ENCODE results near the gene USP26.

GRCh38 chrX:133072566-133072965 is 24.3 kb downstream of the USP26 start:
- TF ChIP-seq, protein P1, sequence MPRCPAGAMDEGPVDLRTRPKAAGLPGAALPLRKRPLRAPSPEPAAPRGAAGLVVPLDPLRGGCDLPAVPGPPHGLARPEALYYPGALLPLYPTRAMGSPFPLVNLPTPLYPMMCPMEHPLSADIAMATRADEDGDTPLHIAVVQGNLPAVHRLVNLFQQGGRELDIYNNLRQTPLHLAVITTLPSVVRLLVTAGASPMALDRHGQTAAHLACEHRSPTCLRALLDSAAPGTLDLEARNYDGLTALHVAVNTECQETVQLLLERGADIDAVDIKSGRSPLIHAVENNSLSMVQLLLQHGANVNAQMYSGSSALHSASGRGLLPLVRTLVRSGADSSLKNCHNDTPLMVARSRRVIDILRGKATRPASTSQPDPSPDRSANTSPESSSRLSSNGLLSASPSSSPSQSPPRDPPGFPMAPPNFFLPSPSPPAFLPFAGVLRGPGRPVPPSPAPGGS (IDR thresholded peaks at IDR 0.05), result no peak
- no peak for TF ChIP-seq RNF2 (IDR thresholded peaks at IDR 0.05; ENCODE audit: borderline replicate concordance, low read depth)
- TF ChIP-seq CTCF (IDR thresholded peaks at IDR 0.05), result no peak
- TF ChIP-seq MAX (IDR thresholded peaks at IDR 0.05), result no peak
- no peak for TF ChIP-seq POLR2A (IDR thresholded peaks at IDR 0.05; ENCODE audit: low read length)
- TF ChIP-seq, protein P2, sequence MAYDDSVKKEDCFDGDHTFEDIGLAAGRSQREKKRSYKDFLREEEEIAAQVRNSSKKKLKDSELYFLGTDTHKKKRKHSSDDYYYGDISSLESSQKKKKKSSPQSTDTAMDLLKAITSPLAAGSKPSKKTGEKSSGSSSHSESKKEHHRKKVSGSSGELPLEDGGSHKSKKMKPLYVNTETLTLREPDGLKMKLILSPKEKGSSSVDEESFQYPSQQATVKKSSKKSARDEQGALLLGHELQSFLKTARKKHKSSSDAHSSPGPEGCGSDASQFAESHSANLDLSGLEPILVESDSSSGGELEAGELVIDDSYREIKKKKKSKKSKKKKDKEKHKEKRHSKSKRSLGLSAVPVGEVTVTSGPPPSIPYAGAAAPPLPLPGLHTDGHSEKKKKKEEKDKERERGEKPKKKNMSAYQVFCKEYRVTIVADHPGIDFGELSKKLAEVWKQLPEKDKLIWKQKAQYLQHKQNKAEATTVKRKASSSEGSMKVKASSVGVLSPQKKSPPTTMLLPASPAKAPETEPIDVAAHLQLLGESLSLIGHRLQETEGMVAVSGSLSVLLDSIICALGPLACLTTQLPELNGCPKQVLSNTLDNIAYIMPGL (CRISPR knock-in tag; IDR thresholded peaks at IDR 0.05; ENCODE audit: borderline replicate concordance), result no peak
- no peak for TF ChIP-seq PHF8 (IDR thresholded peaks at IDR 0.05; ENCODE audit: borderline replicate concordance, low read depth)
- no peak for TF ChIP-seq CEBPB (IDR thresholded peaks at IDR 0.05)
